ENCODE measurements around the gene HSD3B7.
"Not testable (repeated sequence)": the region's sequence is repeated elsewhere in the genome, so short reads cannot be mapped to it uniquely, and the experiment has no call there.

Gene HSD3B7

DNA sequence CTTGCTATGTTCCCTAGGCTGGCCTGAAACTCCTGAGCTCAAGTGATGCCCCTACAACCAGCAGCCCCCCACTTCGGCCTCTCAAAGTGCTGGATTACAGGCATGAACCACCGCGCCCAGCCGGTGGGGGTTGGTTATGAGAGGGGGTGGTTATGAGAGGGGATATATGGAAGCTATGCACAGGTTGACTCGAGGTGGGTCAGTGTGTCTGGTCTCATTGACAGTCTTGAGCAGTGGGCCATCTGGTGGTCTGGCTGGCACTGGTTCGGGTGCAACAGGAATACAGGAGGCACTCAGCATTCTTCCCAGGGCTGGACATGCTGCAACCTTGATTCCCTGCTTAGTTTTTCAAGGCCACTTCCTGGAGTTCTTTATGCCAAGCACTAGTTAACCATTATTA is 31.0 kb downstream of the HSD3B7 start:
- TF ChIP-seq, protein P1, sequence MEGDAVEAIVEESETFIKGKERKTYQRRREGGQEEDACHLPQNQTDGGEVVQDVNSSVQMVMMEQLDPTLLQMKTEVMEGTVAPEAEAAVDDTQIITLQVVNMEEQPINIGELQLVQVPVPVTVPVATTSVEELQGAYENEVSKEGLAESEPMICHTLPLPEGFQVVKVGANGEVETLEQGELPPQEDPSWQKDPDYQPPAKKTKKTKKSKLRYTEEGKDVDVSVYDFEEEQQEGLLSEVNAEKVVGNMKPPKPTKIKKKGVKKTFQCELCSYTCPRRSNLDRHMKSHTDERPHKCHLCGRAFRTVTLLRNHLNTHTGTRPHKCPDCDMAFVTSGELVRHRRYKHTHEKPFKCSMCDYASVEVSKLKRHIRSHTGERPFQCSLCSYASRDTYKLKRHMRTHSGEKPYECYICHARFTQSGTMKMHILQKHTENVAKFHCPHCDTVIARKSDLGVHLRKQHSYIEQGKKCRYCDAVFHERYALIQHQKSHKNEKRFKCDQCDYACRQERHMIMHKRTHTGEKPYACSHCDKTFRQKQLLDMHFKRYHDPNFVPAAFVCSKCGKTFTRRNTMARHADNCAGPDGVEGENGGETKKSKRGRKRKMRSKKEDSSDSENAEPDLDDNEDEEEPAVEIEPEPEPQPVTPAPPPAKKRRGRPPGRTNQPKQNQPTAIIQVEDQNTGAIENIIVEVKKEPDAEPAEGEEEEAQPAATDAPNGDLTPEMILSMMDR (IDR thresholded peaks at IDR 0.05; ENCODE audit: borderline replicate concordance, insufficient read depth, low read depth, low read length), result no peak
- H3K4me3 ChIP-seq (ENCODE audit: low read depth, low read length), result no peak overlapping the region

DNA sequence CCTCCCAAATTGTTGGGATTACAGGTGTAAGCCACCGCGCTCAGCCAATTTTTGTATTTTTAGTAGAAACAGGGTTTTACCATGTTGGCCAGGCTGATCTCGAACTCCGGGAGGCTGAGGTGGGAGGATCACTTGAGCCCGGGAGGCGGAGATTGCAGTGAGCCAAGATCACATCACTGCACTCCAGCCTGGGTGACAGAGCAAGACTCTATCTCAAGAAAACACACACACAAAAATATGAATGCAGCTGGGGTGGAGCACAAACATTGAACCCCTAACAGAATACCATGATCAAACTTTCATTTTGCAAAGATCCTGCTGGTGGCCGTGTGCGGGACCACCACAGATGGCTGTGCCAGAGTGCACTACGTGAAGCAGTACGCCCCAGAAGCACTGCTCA is 32.7 kb downstream of the HSD3B7 start:
- not testable (repeated sequence) for H3K4me3 ChIP-seq (ENCODE audit: low read depth, low read length)

DNA sequence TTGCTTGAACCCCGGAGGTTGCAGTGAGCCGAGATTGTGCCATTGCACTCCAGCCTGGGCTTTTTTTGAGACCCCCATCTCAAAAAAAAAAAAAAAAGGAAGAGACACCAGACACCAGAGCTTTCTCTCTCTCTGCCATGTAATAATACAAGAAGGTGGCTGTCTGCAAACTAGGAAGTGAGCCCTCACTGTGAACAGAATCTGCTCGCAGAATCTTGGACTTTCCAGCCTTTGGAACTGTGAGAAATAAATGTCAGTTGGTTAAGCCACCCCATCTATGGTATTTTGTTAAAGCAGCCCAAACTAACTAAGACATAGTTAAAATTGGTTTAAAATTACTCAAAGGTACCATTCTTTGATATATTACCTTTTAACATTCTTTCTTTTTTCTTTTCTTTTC is 35.5 kb downstream of the HSD3B7 start:
- TF ChIP-seq, protein P1 (IDR thresholded peaks at IDR 0.05; ENCODE audit: borderline replicate concordance, insufficient read depth, low read depth, low read length), result no peak
- no peak overlapping the region for H3K4me3 ChIP-seq (ENCODE audit: low read depth, low read length)

DNA sequence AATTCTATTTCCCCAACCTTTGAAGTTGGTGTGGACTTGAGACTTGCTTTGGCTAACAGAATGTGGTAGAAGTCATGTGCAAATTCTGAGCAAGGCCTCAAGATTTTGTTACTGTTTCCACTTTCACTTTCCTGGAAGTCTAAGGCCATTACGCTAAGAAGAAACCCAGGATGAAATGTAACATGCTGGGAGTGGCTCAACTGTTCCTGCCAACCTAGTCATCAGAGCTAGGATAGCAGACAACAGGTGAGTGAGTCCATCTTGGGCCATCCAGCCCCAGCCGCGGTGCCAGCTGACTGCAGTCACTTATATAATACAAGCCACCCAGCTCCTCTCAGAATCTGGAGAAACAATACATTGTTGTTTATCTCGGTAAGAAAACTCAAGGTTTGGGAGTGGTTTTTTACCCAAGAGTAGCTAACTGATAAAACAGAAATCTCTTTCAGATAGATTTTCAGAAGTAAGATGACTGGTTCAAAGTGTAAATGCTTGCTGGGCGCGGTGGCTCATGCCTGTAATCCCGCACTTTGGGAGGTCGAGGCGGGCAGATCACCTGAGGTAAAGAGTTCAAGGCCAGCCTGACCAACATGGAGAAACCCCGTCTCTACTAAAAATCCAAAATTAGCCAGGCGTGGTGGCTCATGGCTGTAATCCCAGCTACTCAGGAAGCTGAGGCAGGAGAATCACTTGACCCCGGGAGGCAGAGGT is 37.7 kb downstream of the HSD3B7 start:
- TF ChIP-seq, protein P1 (IDR thresholded peaks at IDR 0.05; ENCODE audit: borderline replicate concordance, insufficient read depth, low read depth, low read length), result no peak
- no peak overlapping the region for H3K4me3 ChIP-seq (ENCODE audit: low read depth, low read length)

DNA sequence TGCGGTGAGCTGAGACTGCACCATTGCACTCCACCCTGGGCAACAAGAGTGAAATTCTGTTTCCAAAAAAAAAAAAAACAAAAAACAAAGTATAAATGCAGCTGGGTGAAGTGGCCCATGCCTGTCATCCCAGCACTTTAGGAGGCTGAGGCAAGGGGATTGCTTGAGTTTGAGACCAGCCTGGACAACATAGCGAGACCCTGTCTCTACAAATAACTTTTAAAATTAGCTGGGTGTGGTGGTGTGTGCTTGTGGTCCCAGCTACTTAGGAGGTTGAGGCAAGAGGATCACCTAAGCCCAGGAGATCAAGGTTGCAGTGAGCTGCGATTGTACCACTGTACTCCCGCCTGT is 38.2 kb downstream of the HSD3B7 start:
- no peak overlapping the region for H3K4me3 ChIP-seq (ENCODE audit: low read depth, low read length)
- TF ChIP-seq, protein P1 (IDR thresholded peaks at IDR 0.05; ENCODE audit: borderline replicate concordance, insufficient read depth, low read depth, low read length), result no peak

DNA sequence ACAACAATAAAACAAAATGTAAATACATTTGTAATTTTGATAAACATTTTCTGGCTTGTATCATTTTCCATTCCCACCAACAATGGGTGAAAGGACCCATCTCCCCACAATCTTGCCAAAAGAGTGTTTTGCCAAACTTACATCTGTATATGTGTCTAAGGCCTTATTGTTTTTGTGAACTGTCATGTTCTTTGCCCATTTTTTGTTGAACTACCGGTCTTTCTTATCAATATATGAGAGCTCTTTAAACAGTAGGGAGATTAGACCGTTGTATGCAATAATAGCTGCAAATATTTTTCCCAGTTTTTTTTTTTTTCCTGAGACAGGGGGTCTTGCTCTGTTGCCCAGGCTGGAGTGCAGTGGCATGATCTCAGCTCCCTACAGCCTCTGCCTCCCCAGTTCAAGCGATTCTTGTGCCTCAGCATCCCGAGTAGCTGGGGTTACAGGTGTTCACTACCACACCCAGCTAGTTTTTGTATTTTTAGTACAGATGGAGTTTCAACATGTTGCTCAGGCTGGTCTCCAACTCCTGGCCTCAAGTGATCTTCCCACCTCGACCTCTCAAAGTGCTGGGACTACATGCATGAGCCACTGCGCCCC is 38.7 kb downstream of the HSD3B7 start:
- H3K4me3 ChIP-seq (ENCODE audit: low read depth, low read length), result no peak overlapping the region
- TF ChIP-seq, protein P1 (IDR thresholded peaks at IDR 0.05; ENCODE audit: borderline replicate concordance, insufficient read depth, low read depth, low read length), result no peak

DNA sequence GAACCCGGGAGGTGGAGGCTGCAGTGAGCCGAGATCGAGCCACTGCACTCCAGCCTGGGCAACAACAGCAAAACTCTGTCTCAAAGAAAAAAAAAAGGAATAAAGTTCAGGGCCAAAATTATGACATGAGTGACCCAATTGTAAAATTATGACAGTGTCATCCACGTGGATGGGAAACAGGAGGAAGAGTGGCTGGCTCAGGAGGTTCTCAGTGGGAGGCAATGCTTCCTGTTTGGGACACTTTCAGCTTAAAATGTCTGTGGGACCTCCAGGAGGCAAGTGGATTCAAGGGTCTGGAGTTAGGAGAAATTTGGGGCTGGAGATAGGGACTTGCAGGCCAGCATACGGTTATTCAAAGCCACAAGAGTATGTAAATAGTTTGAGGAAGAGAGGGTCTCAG is 40.3 kb downstream of the HSD3B7 start:
- H3K4me3 ChIP-seq (ENCODE audit: low read depth, low read length), result no peak overlapping the region
- TF ChIP-seq, protein P1 (IDR thresholded peaks at IDR 0.05; ENCODE audit: borderline replicate concordance, insufficient read depth, low read depth, low read length), result no peak

Data from GM12875 (cell line).